Stimulated activated CD4-positive, alpha-beta T cell treated with anti-CD3 and anti-CD28 coated beads, TNF-alpha, amount 100 ng/mL, for 4 hours (primary cell): ENCODE data around the gene FJX1.
"Not testable (repeated sequence)": the region's sequence is repeated elsewhere in the genome, so short reads cannot be mapped to it uniquely, and the experiment has no call there.

Experiments used
- DNase-seq, 3 experiments: peaks; one replicate each; pipeline ENCODE4 v3.0.0-alpha.2; 2020; ENCODE audit warnings: low read depth in 3 of 3

Gene FJX1

DNA sequence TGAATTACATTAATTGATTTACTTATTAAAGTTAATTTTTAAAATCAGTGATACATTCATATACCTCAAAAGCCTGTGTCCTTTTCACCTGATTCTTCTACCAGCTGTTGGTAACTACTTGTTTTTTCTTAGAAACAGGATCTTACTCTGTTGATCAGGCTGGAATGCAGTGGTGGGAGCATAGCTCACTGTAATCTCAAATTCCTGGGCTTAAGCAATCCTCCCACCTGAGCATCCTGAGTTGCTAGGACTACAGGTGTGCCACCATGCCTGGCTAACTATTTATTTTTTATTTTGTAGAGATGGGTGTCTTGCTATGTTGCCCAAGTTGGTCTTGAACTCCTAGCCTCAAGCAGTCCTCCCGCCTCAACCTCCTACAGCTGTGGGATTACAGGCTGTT, 49.0 kb downstream of the FJX1 start:
- no peak for DNase-seq

- not testable (repeated sequence) for DNase-seq
These were observed 50.1 kb downstream of the FJX1 start for GRCh38 chr11:35668350-35668749.
